H1 (cell line): ENCODE measurements around the gene VWA5A. TPM values are rescaled to one million over a fixed set of nuclear protein-coding genes. Genes with fewer than 3 reads are reported as not detected.

Source experiments
- CTCF ChIA-PET: fragments of 300-600 bp; sonication (Branson Sonifier 250); formaldehyde crosslinking; loops from one replicate; lab custom pipeline; 2021; ENCODE audit not compliant: partially characterized antibody; lab: Charles Lee
- POLR2A ChIA-PET: fragments of 300-600 bp; sonication (Branson Sonifier 250); formaldehyde crosslinking; loops from one replicate; lab custom pipeline; 2021; ENCODE audit warnings: inconsistent platforms; ENCODE audit not compliant: partially characterized antibody; lab: Charles Lee
- DNase-seq, 2 experiments: peaks; one replicate each; pipeline versions ENCODE4 v3.0.0 to v3.0.0-alpha.2; 2010 to 2022; ENCODE audit warnings: low spot score in 2 of 2, low read depth in 1 of 2, mixed read lengths in 1 of 2
- FAIRE-seq: peaks from 2 replicates; lab custom pipeline; 2011; peaks lifted over from hg19 to GRCh38; lab: Jason Lieb, UNC
- H2AFZ ChIP-seq: 2 replicates; pipeline ENCODE4 v1.8.1; 2012; ENCODE audit warnings: low read length, inconsistent platforms
- H2AK5ac ChIP-seq: 2 replicates; pipeline ENCODE4 v1.6.1; 2013; ENCODE audit warnings: low read depth, low read length
- H2BK120ac ChIP-seq: replicated peaks from 2 replicates; pipeline ENCODE3; 2013; ENCODE audit warnings: low read depth, low read length, inconsistent platforms
- H2BK12ac ChIP-seq: 2 replicates; pipeline ENCODE4 v1.6.1; 2013; ENCODE audit warnings: low read depth, low read length
- H2BK15ac ChIP-seq: 2 replicates; pipeline ENCODE4 v1.6.1; 2013; ENCODE audit warnings: low read length
- H2BK20ac ChIP-seq: 2 replicates; pipeline ENCODE4 v1.6.1; 2013; ENCODE audit warnings: low read length
- H2BK5ac ChIP-seq: 2 replicates; pipeline ENCODE4 v1.6.1; 2013; ENCODE audit warnings: low read depth, low read length
- H3K14ac ChIP-seq: 2 replicates; pipeline ENCODE4 v1.6.1; 2013; ENCODE audit warnings: inconsistent platforms; ENCODE audit not compliant: insufficient read length
- H3K18ac ChIP-seq: 2 replicates; pipeline ENCODE4 v1.6.1; 2013; ENCODE audit warnings: low read length; ENCODE audit errors: extremely low read depth
- H3K23ac ChIP-seq: 2 replicates; pipeline ENCODE4 v1.6.1; 2013; ENCODE audit warnings: inconsistent platforms; ENCODE audit not compliant: insufficient read length
- H3K23me2 ChIP-seq: 2 replicates; pipeline ENCODE4 v1.6.1; 2013; ENCODE audit warnings: low read depth, low read length
- H3K27ac ChIP-seq: 2 replicates; pipeline ENCODE4 v1.6.1; 2011; ENCODE audit warnings: low read depth, low read length, inconsistent platforms
- H3K27me3 ChIP-seq, 4 experiments: replicated peaks in 1 of 4; 1 replicate in 1 of 4; 2 replicates in 3 of 4; pipeline versions ENCODE4 v1.6.1 to v1.8.1; 2011 to 2013; ENCODE audit warnings: low read length in 3 of 4, mild to moderate bottlenecking in 3 of 4, inconsistent platforms in 2 of 4, mixed read lengths in 2 of 4, moderate library complexity in 1 of 4; ENCODE audit not compliant: control insufficient read depth in 3 of 4, insufficient read depth in 3 of 4; ENCODE audit errors: extremely low read depth in 1 of 4
- H3K36me3 ChIP-seq, 4 experiments: 2 replicates each; pipeline versions ENCODE4 v1.6.1 to v1.8.1; 2011 to 2013; ENCODE audit warnings: mild to moderate bottlenecking in 4 of 4, low read length in 3 of 4, moderate library complexity in 2 of 4, control low read depth in 1 of 4, inconsistent platforms in 1 of 4; ENCODE audit not compliant: insufficient read depth in 4 of 4, control insufficient read depth in 2 of 4
- H3K4ac ChIP-seq: replicated peaks from 2 replicates; pipeline ENCODE3; 2013; ENCODE audit warnings: low read length, low read depth, mixed read lengths, inconsistent platforms; ENCODE audit not compliant: insufficient read length
- H3K4me1 ChIP-seq, 4 experiments: replicated peaks in 1 of 4; 1 replicate in 1 of 4; 2 replicates in 3 of 4; pipeline versions ENCODE4 v1.6.1 to v1.8.1; 2011 to 2013; ENCODE audit warnings: low read length in 3 of 4, inconsistent platforms in 2 of 4, mixed read lengths in 1 of 4; ENCODE audit not compliant: insufficient read depth in 4 of 4, control insufficient read depth in 3 of 4
- H3K4me2 ChIP-seq, 2 experiments: 2 replicates each; pipeline versions ENCODE4 v1.6.1 to v1.8.1; 2011 to 2013; ENCODE audit warnings: low read depth in 2 of 2, low read length in 2 of 2, control low read depth in 1 of 2, inconsistent platforms in 1 of 2, mild to moderate bottlenecking in 1 of 2; ENCODE audit not compliant: insufficient read depth in 1 of 2
- H3K4me3 ChIP-seq, 4 experiments: fragments of 200-600, 300-600 bp in 1 of 4; sonication (generic), shearing (Covaris generic), sonication (Bioruptor Twin) in 1 of 4; 2 replicates each; pipeline versions ENCODE4 v1.5.1 to v1.8.1; 2011 to 2016; ENCODE audit warnings: low read length in 4 of 4, low read depth in 3 of 4, control low read depth in 2 of 4, inconsistent platforms in 2 of 4, mild to moderate bottlenecking in 2 of 4, mixed read lengths in 1 of 4, moderate library complexity in 1 of 4; ENCODE audit not compliant: insufficient read depth in 2 of 4; ENCODE audit errors: extremely low read depth in 1 of 4
- H3K56ac ChIP-seq: replicated peaks from 2 replicates; pipeline ENCODE3; 2013; ENCODE audit warnings: low read depth, mild to moderate bottlenecking, mixed read lengths, low read length, inconsistent platforms; ENCODE audit not compliant: insufficient read length
- H3K79me1 ChIP-seq: 2 replicates; pipeline ENCODE4 v1.6.1; 2013; ENCODE audit warnings: low read depth, low read length, control low read depth
- H3K79me2 ChIP-seq, 2 experiments: 2 replicates each; pipeline versions ENCODE4 v1.6.1 to v1.8.1; 2012 to 2013; ENCODE audit warnings: low read length in 2 of 2, mild to moderate bottlenecking in 2 of 2, inconsistent platforms in 1 of 2; ENCODE audit not compliant: insufficient read depth in 2 of 2, control insufficient read depth in 1 of 2
- H3K9ac ChIP-seq, 4 experiments: replicated peaks in 1 of 4; 1 replicate in 1 of 4; 2 replicates in 3 of 4; pipeline versions ENCODE4 v1.6.1 to v1.8.1; 2011 to 2013; ENCODE audit warnings: low read depth in 3 of 4, low read length in 3 of 4, control low read depth in 2 of 4, mild to moderate bottlenecking in 2 of 4, moderate library complexity in 2 of 4, inconsistent platforms in 1 of 4; ENCODE audit errors: extremely low read depth in 1 of 4
- H3K9me3 ChIP-seq, 2 experiments: 2 replicates each; pipeline versions ENCODE4 v1.6.1 to v1.8.1; 2012 to 2013; ENCODE audit warnings: mild to moderate bottlenecking in 2 of 2, moderate library complexity in 2 of 2, control low read depth in 1 of 2, inconsistent platforms in 1 of 2, low read depth in 1 of 2, low read length in 1 of 2, mixed read lengths in 1 of 2; ENCODE audit not compliant: insufficient read depth in 2 of 2
- H4K20me1 ChIP-seq, 2 experiments: replicated peaks in 1 of 2; 2 replicates each; pipeline versions ENCODE3 to v1.8.1; 2011 to 2013; ENCODE audit warnings: inconsistent platforms in 2 of 2, low read length in 2 of 2, mild to moderate bottlenecking in 1 of 2; ENCODE audit not compliant: insufficient read depth in 2 of 2, control insufficient read depth in 1 of 2
- H4K5ac ChIP-seq: 2 replicates; pipeline ENCODE4 v1.6.1; 2013; ENCODE audit warnings: low read length, low read depth, mixed read lengths, inconsistent platforms; ENCODE audit not compliant: insufficient read length
- H4K8ac ChIP-seq: 2 replicates; pipeline ENCODE4 v1.8.0; 2013; ENCODE audit warnings: mild to moderate bottlenecking, moderate library complexity, low read length, inconsistent platforms; ENCODE audit not compliant: insufficient read depth; ENCODE audit errors: extremely low read depth
- H4K91ac ChIP-seq: replicated peaks from 2 replicates; pipeline ENCODE3; 2013; ENCODE audit warnings: low read length, mixed read lengths, inconsistent platforms; ENCODE audit not compliant: insufficient read length
- ASH2L ChIP-seq: fragments of 200-600, 300-600 bp; sonication (generic); IDR thresholded peaks from one replicate; pipeline ENCODE4 v1.7.1; 2017; ENCODE audit warnings: low read length
- ATF3 ChIP-seq: IDR thresholded peaks from 2 replicates; pipeline ENCODE4 v1.6.1; 2011; ENCODE audit warnings: low read depth, mild to moderate bottlenecking, low read length; ENCODE audit not compliant: insufficient read depth
- BRCA1 ChIP-seq: IDR thresholded peaks from 2 replicates; pipeline ENCODE4 v1.6.1; 2012; ENCODE audit warnings: low read depth, low read length, improper control_type of control experiment
- HDAC6 ChIP-seq: IDR thresholded peaks from one replicate; pipeline ENCODE4 v1.7.1; 2012; ENCODE audit warnings: low read depth, mild to moderate bottlenecking, inconsistent platforms, low read length, moderate library complexity
- JUN ChIP-seq: IDR thresholded peaks from 2 replicates; pipeline ENCODE4 v1.6.1; 2011; ENCODE audit warnings: low read depth, mild to moderate bottlenecking, improper control_type of control experiment, low read length
- KDM1A ChIP-seq: fragments of 200-600, 300-600 bp; sonication (generic); IDR thresholded peaks from 2 replicates; pipeline ENCODE4 v1.7.1; 2016; ENCODE audit warnings: mild to moderate bottlenecking, low read length, borderline replicate concordance
- MAFK ChIP-seq: IDR thresholded peaks from 2 replicates; pipeline ENCODE4 v1.6.1; 2012; ENCODE audit warnings: low read depth, mild to moderate bottlenecking, improper control_type of control experiment, low read length
- MAX ChIP-seq: IDR thresholded peaks from 2 replicates; pipeline ENCODE4 v1.6.1; 2012; ENCODE audit warnings: inconsistent platforms
- POLR2A ChIP-seq, 2 experiments: IDR thresholded peaks; 1 replicate in 1 of 2; 2 replicates in 1 of 2; pipeline ENCODE4 v1.6.1; 2011; ENCODE audit warnings: low read depth in 2 of 2, low read length in 2 of 2, mild to moderate bottlenecking in 2 of 2; ENCODE audit errors: control extremely low read depth in 1 of 2
- RNF2 ChIP-seq: fragments of 200-900, 300-1000 bp; sonication (generic); IDR thresholded peaks from 2 replicates; pipeline ENCODE4 v1.7.1; 2016; ENCODE audit warnings: borderline replicate concordance, low read depth, mild to moderate bottlenecking, antibody characterized with exemption, low read length; ENCODE audit not compliant: poor library complexity, severe bottlenecking; ENCODE audit errors: missing control alignments
- SRF ChIP-seq: IDR thresholded peaks from 2 replicates; pipeline ENCODE4 v1.6.1; 2011; ENCODE audit warnings: mild to moderate bottlenecking, low read depth, low read length, moderate library complexity
- SUZ12 ChIP-seq: fragments of 200-600 bp; sonication (generic); IDR thresholded peaks from 2 replicates; pipeline ENCODE4 v1.6.1; 2012; ENCODE audit warnings: mild to moderate bottlenecking, inconsistent platforms, low read length, moderate library complexity, mixed read lengths
- TBP ChIP-seq: IDR thresholded peaks from 2 replicates; pipeline ENCODE4 v1.6.1; 2011; ENCODE audit warnings: low read depth, low read length, improper control_type of control experiment
- ZNF274 ChIP-seq: IDR thresholded peaks from 2 replicates; pipeline ENCODE4 v1.7.0; 2012; ENCODE audit warnings: low read length, borderline replicate concordance; ENCODE audit errors: extremely low read depth
- WGBS, 2 experiments: shearing (Covaris generic) in 1 of 2; methylation state at CpG; one replicate each; pipeline versions ENCODE4 v1.1.6 to v1.1.7; 2013 to 2015; ENCODE audit warnings: low lambda C conversion rate in 2 of 2, mixed read lengths in 2 of 2, inconsistent platforms in 1 of 2, low coverage in 1 of 2, missing lambda C conversion rate in 1 of 2; ENCODE audit not compliant: insufficient replicate concordance in 2 of 2, insufficient coverage in 1 of 2, insufficient read length in 1 of 2; ENCODE audit errors: extremely low coverage in 1 of 2, missing lambda C conversion rate in 1 of 2; 5-methylcytosine and 5-hydroxymethylcytosine counted together
- polyA plus RNA-seq, 7 experiments: library from polyadenylated mRNA; depleted of rRNA in 3 of 7; stranded (reverse) in 5 of 7; unstranded in 2 of 7; fragments of >200 nt in 5 of 7; fragments of 200-250 nt in 2 of 7; gene quantifications; 1 replicate in 5 of 7; 2 replicates in 1 of 7; 4 replicates in 1 of 7; pipeline versions ENCODE4 v1.2.1 to v1.2.3, GENCODE V29; 2011 to 2013; ENCODE audit warnings: missing spikeins in 2 of 7, mixed read lengths in 2 of 7
- total RNA-seq: library from RNA; stranded (reverse); fragmentation: NEBNext Ultra II Directional; extraction: Animal tissue kit (Norgen Biotek cat#: 25700); gene quantifications from 2 replicates; pipeline ENCODE4 v1.2.1, GENCODE V29; 2021

The VWA5A gene
- total and polyA plus RNA-seq, 2 of the 8 experiments (the other 6 are each of a cell fraction or from before 2014, with no cell fraction given), result 12.5 to 20.4 TPM

- no peak overlapping the region for H3K56ac ChIP-seq
- H3K23ac ChIP-seq, result no peak overlapping the region
- no peak overlapping the region for H3K27ac ChIP-seq
- no peaks in the 10 kb centered on the region for H3K27me3 ChIP-seq
- H3K4me3 ChIP-seq, result no peak overlapping the region
- H3K4ac ChIP-seq, result no peak overlapping the region
- no peak overlapping the region for H4K8ac ChIP-seq
- H4K91ac ChIP-seq, result no peak overlapping the region
- no peak overlapping the region for H2AFZ ChIP-seq
- no peak overlapping the region for H3K9ac ChIP-seq
- no peak overlapping the region for H2BK5ac ChIP-seq
- H2BK15ac ChIP-seq, result no peak overlapping the region
- no peak overlapping the region for H3K14ac ChIP-seq
- no peak for DNase-seq
- H3K4me1 ChIP-seq, result peaks cover 0 to 5% (median 4%) of the 10 kb centered on the region in 4 experiments; a peak in 2 of 7 replicates
- no peaks in the 10 kb centered on the region for H3K79me1 ChIP-seq
- H3K4me2 ChIP-seq, result no peak overlapping the region
- H4K5ac ChIP-seq, result no peak overlapping the region
- H3K23me2 ChIP-seq, result no peaks in the 10 kb centered on the region; the same call in 1 of the 2 replicates
- no peak overlapping the region for H2BK20ac ChIP-seq
- 90% methylated on average over 2 of the region's 2 CpGs; no CpG with 5 or more reads in 1 of the 2 experiments for WGBS, 2 experiments
- no peaks in the 10 kb centered on the region for H3K9me3 ChIP-seq
- no peaks in the 10 kb centered on the region for H4K20me1 ChIP-seq
- no peak overlapping the region for H2AK5ac ChIP-seq
- H3K79me2 ChIP-seq, result no peaks in the 10 kb centered on the region
- ChIA-PET POLR2A (no interaction called here), CTCF (no interaction called here)
- no peak overlapping the region for H2BK120ac ChIP-seq
- H3K36me3 ChIP-seq, result no peaks in the 10 kb centered on the region
- no peak for FAIRE-seq
- no peak overlapping the region for H3K18ac ChIP-seq
- no peak overlapping the region for H2BK12ac ChIP-seq
- TF ChIP-seq RNF2, result no peak
- TF ChIP-seq JUN, result no peak
- TF ChIP-seq TBP, result no peak
- TF ChIP-seq KDM1A, result no peak
- TF ChIP-seq MAX, result no peak
- no peak for TF ChIP-seq POLR2A (IDR thresholded peaks at IDR 0.05; ENCODE audit: control extremely low read depth in 1 of 2, low read depth in 2 of 2, low read length in 2 of 2)
- TF ChIP-seq ASH2L, result no peak
- no peak for TF ChIP-seq ZNF274
- no peak for TF ChIP-seq SUZ12
- TF ChIP-seq HDAC6, result no peak
- TF ChIP-seq BRCA1, result no peak
- TF ChIP-seq MAFK, result no peak
- no peak for TF ChIP-seq SRF
- TF ChIP-seq ATF3, result no peak
These were observed 21.9 kb upstream of the VWA5A start for GRCh38 chr11:124093330-124093729.
